ENCODE measurements around the gene TMEM72. TPM values are rescaled to one million over a fixed set of nuclear protein-coding genes. Genes with fewer than 3 reads are reported as not detected.

The TMEM72 gene
- total RNA-seq, 4 donors from 2014 or later = not detected

GRCh38 chr10:44978213-44978569, 67.1 kb downstream of the TMEM72 start:
- Histone ChIP-seq H3K4me3 (replicated peaks in 1 of 3) (peak overlapping the region in 2 of 3 donors; percentile 1 to 65), H3K4me1 (peaks cover 61 to 90% of the 10 kb centered on the region in 2 donors), H3K36me3 (peaks cover 37 to 38% of the 10 kb centered on the region in 2 donors), H3K27ac (peak overlapping the region; percentile 59 to 97 (median 95)), H3K27me3 (no peaks in the 10 kb centered on the region), H3K9me3 (no peaks in the 10 kb centered on the region)
- intact Hi-C loops (cut with DNase I) = no loop called here
- 36 to 37% methylated on average over 4 of the region's 4 CpGs for WGBS, 2 donors
- TF ChIP-seq POLR2A (IDR thresholded peaks at IDR 0.05) = no peak
- TF ChIP-seq CTCF (IDR thresholded peaks at IDR 0.05) = no peak
- no peak for DNase-seq

- peaks cover 56 to 85% of the 10 kb centered on the region in 2 donors for H3K4me1 ChIP-seq
Observed at GRCh38 chr10:44978570-44979280, 67.6 kb downstream of the TMEM72 start, which contains the start of gene DEPP1. Gene DEPP1 (minus strand): TSS chr10:44978809. CDS start chr10:44978030, 779 bp downstream.

GRCh38 chr10:44979281-44980191, 68.4 kb downstream of the TMEM72 start:
- peak in 1 of 2 donors; percentile 8 for DNase-seq
- H3K4me3 ChIP-seq (replicated peaks in 1 of 3) = peak overlapping the region in 1 of 3 donors; percentile 65
- H3K9me3 ChIP-seq = no peaks in the 10 kb centered on the region
- no peaks in the 10 kb centered on the region for H3K27me3 ChIP-seq
- intact Hi-C loops (cut with DNase I) = no loop called here
- H3K36me3 ChIP-seq = peaks cover 47 to 50% of the 10 kb centered on the region in 2 donors
- 89% methylated on average over 11 to 13 of the region's 13 CpGs for WGBS, 2 donors
- TF ChIP-seq CTCF (IDR thresholded peaks at IDR 0.05) = no peak
- no peak for TF ChIP-seq POLR2A (IDR thresholded peaks at IDR 0.05)
- peak overlapping the region; percentile 59 to 97 (median 95) for H3K27ac ChIP-seq
- peaks cover 48 to 85% of the 10 kb centered on the region in 2 donors for H3K4me1 ChIP-seq

More at GRCh38 chr10:44978570-44979280, 67.6 kb downstream of the TMEM72 start, which contains the start of gene DEPP1:
- intact Hi-C loops (cut with DNase I) = no loop called here
- Histone ChIP-seq H3K27ac (peak within 1 kb of the TSS; percentile 59 to 97 (median 95)), H3K27me3 (no peaks in the 10 kb centered on the region), H3K36me3 (peaks cover 39 to 41% of the 10 kb centered on the region in 2 donors), H3K9me3 (no peaks in the 10 kb centered on the region), H3K4me3 (replicated peaks in 1 of 3) (peak within 1 kb of the TSS; percentile 3 to 65 (median 12))
- DNase-seq = peak; percentile 94 to 96
- peak in 4 of 6 experiments; percentile 15 to 31 (median 26) for TF ChIP-seq CTCF (IDR thresholded peaks at IDR 0.05)
- peak; percentile 93 to 98 for TF ChIP-seq POLR2A (IDR thresholded peaks at IDR 0.05)
- 16 to 22% methylated on average over 12 of the region's 12 CpGs for WGBS, 2 donors

GRCh38 chr10:44980309-44981171, 69.4 kb downstream of the TMEM72 start:
- intact Hi-C loops (cut with DNase I) = no loop called here
- 90 to 91% methylated on average over 14 of the region's 14 CpGs for WGBS, 2 donors
- peak in 1 of 2 donors; percentile 3 for DNase-seq

More at GRCh38 chr10:44980309-44981171, 69.4 kb downstream of the TMEM72 start:
- TF ChIP-seq CTCF (IDR thresholded peaks at IDR 0.05) = no peak
- no peak for TF ChIP-seq POLR2A (IDR thresholded peaks at IDR 0.05)
- Histone ChIP-seq H3K4me1 (peaks cover 40 to 82% of the 10 kb centered on the region in 2 donors), H3K27ac (peak overlapping the region in 2 of 3 donors; percentile 67 to 97), H3K36me3 (peaks cover 57 to 60% of the 10 kb centered on the region in 2 donors), H3K4me3 (replicated peaks in 1 of 3) (no peak overlapping the region), H3K27me3 (no peaks in the 10 kb centered on the region), H3K9me3 (no peaks in the 10 kb centered on the region)

Measured in thyroid gland (tissue), 4 donors.